Activated CD4-positive, CD25-positive, alpha-beta regulatory T cell treated with anti-CD3 and anti-CD28 coated beads, Interleukin-2, amount 50 U/mL, for 24 hours (primary cell): ENCODE measurements around the gene FAM163A.

ENCODE experiments used
- ATAC-seq, 2 donors: fragments of 150-1000 bp; cut with Tn5 transposase; one replicate each; pipeline ENCODE4 v1.10.0; 2021; ENCODE audit warnings: mild to moderate bottlenecking in 1 of 2, moderate library complexity in 1 of 2

Gene FAM163A

GRCh38 chr1:179860652-179861051, 117.6 kb downstream of the FAM163A start:
- ATAC-seq = no peak

GRCh38 chr1:179865377-179865776, 122.3 kb downstream of the FAM163A start:
- no peak for ATAC-seq
